HFFc6 (cell line): ENCODE data around the gene SCAMP2. TPM values are rescaled to one million over a fixed set of nuclear protein-coding genes. Genes with fewer than 3 reads are reported as not detected.
A peak's percentile ranks its signal among the peaks of the same experiment; 100 is the strongest.

Experiments
- DNase-seq: peaks from one replicate; pipeline ENCODE4 v3.0.0-alpha.2; 2018
- H3K27ac Mint-ChIP-seq: 2 replicates; pipeline ENCODE4 v1.8.0; 2020; ENCODE audit warnings: mild to moderate bottlenecking, mixed read lengths
- H3K27me3 Mint-ChIP-seq: 2 replicates; pipeline ENCODE4 v1.8.0; 2021; ENCODE audit warnings: mild to moderate bottlenecking, moderate library complexity, mixed read lengths; ENCODE audit not compliant: insufficient read depth
- H3K36me3 Mint-ChIP-seq: 2 replicates; pipeline ENCODE4 v1.8.0; 2021; ENCODE audit warnings: low read depth, mixed read lengths
- H3K4me1 Mint-ChIP-seq: 2 replicates; pipeline ENCODE4 v1.8.0; 2020; ENCODE audit warnings: low read depth, mixed read lengths
- H3K4me3 Mint-ChIP-seq: 2 replicates; pipeline ENCODE4 v1.8.0; 2020; ENCODE audit warnings: mild to moderate bottlenecking, moderate library complexity, mixed read lengths
- H3K9me3 Mint-ChIP-seq: 2 replicates; pipeline ENCODE4 v1.8.0; 2020; ENCODE audit warnings: mild to moderate bottlenecking, mixed read lengths
- CTCF ChIP-seq: fragments of 200-600 bp; sonication (generic); IDR thresholded peaks from 2 replicates; pipeline ENCODE4 v1.5.0; 2021; ENCODE audit warnings: antibody characterized with exemption, mild to moderate bottlenecking
- total RNA-seq, 6 experiments: library from RNA; stranded (reverse); fragmentation: NEBNext Ultra II Directional; extraction: Animal tissue kit (Norgen Biotek cat#: 25700); gene quantifications; 2 replicates in 1 of 6; 3 replicates in 5 of 6; pipeline ENCODE4 v1.2.3, GENCODE V29; 2021

The SCAMP2 gene
- total RNA-seq, 6 experiments from 2014 or later, result 70.1 to 86.1 (median 75.9) TPM

DNA sequence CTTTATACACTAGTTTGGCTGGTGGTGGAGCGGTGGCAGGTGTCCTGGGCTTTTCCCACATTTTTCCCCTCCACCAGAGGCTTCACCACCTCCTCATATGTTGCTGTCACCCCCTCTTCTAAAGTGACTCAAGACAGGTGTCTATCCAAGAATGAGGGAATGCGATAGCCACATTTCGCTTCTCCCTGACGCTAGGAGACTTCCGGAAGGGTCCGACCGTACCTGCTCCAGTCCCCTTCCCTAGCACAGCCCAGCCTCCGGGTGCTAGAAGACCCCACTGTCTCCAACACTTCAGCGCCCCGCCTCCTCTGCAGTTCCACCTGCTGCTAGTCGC lies 496 bp downstream of the SCAMP2 start:
- no peak for TF ChIP-seq CTCF
- Mint-ChIP-seq H3K36me3 (peaks cover 15% of the 10 kb centered on the region), H3K27ac (peak overlapping the region; percentile 96), H3K4me1 (peaks cover 38% of the 10 kb centered on the region), H3K9me3 (no peaks in the 10 kb centered on the region), H3K4me3 (peak overlapping the region; percentile 99), H3K27me3 (peaks cover 6% of the 10 kb centered on the region)
- DNase-seq, result no peak

DNA sequence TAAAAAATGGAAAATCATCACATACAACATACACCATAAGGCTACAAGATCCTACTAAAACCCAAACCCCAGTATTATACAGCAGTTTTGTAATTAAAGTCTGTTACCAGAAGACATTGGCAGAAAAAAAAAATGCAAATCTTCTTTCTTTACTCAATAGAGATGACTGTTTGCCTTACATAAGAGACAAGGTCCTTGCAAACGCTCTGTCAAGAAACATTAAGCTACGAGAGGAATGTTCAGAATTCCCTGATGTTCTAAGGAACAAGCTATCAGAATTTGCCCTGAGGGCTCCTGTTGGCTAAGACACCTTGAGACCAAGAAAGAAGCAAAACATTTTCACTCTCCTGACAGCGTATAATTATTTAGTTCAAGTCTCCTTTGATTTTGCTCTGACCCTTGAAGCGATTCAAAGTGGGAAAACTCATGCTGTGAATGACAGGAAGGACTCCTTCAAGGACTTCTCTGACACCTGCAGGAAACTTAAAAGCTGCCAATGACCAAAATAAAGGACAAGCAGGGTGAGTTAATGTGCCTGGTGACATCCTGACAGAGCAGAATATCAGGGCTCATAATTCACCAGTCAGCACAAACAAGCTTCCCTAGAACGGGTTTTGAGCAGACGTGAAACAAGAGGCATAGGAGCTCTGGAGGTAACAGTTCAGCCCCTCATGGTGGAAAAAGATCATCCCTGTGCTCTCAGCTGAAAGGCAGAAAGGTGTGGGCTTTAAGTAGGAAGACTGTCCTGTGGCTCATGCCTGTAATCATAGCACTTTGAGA lies 2.5 kb downstream of the SCAMP2 start:
- Mint-ChIP-seq H3K36me3 (peaks cover 20% of the 10 kb centered on the region), H3K4me1 (peaks cover 55% of the 10 kb centered on the region), H3K27me3 (peaks cover 2% of the 10 kb centered on the region), H3K9me3 (no peaks in the 10 kb centered on the region), H3K4me3 (peak overlapping the region; percentile 43; the same call in 1 of the 2 replicates), H3K27ac (peak overlapping the region; percentile 52; the same call in 1 of the 2 replicates)
- TF ChIP-seq CTCF, result no peak
- no peak for DNase-seq

GRCh38 chr15:74869726-74870407 lies 3.3 kb downstream of the SCAMP2 start:
- H3K27ac Mint-ChIP-seq, result peak overlapping the region; percentile 52

DNA sequence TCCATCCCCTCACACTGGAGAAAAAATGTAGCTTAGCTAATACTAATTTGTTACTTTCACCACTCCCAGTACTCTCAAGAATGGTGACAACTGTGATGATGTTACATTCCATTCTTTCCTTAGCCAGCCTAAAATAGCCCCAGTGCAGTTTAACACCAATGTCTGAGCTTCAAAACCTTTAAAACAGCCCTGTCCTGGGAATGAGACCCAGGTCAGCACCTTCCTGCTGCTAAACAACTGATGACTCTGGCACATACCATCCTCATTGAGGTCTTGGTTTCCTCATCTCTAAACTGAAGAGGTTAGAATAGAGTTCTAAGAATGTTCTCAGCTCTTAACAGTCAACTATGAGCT lies 3.8 kb downstream of the SCAMP2 start:
- no peak for TF ChIP-seq CTCF
- Mint-ChIP-seq H3K4me1 (peaks cover 64% of the 10 kb centered on the region), H3K9me3 (no peaks in the 10 kb centered on the region), H3K27ac (no peak overlapping the region), H3K4me3 (no peak overlapping the region), H3K27me3 (peaks cover 2% of the 10 kb centered on the region), H3K36me3 (peaks cover 20% of the 10 kb centered on the region)
- no peak for DNase-seq

More at GRCh38 chr15:74869726-74870407, 3.3 kb downstream of the SCAMP2 start:
- Mint-ChIP-seq H3K4me1 (peaks cover 60% of the 10 kb centered on the region), H3K4me3 (no peak overlapping the region), H3K9me3 (no peaks in the 10 kb centered on the region), H3K27me3 (peaks cover 2% of the 10 kb centered on the region), H3K36me3 (peaks cover 20% of the 10 kb centered on the region)
- DNase-seq, result no peak
- TF ChIP-seq CTCF, result no peak

DNA sequence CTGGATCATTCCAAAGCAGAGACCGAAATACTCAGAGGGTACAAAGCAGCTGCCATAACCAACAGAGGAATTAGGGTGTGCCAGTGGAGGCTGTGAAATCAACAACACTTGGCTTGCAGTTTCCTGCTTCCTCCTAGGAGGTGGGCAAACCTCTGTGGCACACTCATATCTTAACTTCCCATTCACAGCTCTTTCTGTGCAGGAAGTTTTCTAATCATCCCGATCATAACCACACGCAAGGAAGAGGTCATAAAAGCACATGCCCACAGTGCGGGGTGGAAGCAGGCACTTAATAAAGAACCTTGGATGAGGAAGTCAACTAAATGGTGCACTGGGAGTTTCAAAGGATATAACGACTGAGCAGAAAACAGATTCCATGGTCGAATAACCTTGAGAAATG lies 5.1 kb downstream of the SCAMP2 start:
- Mint-ChIP-seq H3K4me3 (no peak overlapping the region), H3K27me3 (peaks cover 2% of the 10 kb centered on the region), H3K36me3 (peaks cover 20% of the 10 kb centered on the region), H3K9me3 (no peaks in the 10 kb centered on the region), H3K4me1 (peaks cover 70% of the 10 kb centered on the region), H3K27ac (no peak overlapping the region)
- DNase-seq, result no peak
- no peak for TF ChIP-seq CTCF
